AG04450 (cell line): ENCODE results near the gene MITF. TPM values are rescaled to one million over a fixed set of nuclear protein-coding genes. Genes with fewer than 3 reads are reported as not detected.

Experiments
- CTCF ChIA-PET: fragments of 300-600, 350-600 bp; formaldehyde crosslinking; extraction: SDS; loops from one replicate; lab custom pipeline; 2022; ENCODE audit warnings: antibody characterized with exemption, inconsistent platforms; lab: Charles Lee
- POLR2A ChIA-PET: fragments of 350-600 bp; formaldehyde crosslinking; extraction: SDS; loops from one replicate; lab custom pipeline; 2021; ENCODE audit warnings: antibody characterized with exemption, inconsistent platforms; lab: Yijun Ruan, JAX
- DNase-seq: peaks from one replicate; pipeline ENCODE4 v3.0.0-alpha.2; 2011; ENCODE audit warnings: low read depth, low spot score
- H3K27ac ChIP-seq: one replicate; pipeline ENCODE4 v1.5.1; 2012; ENCODE audit warnings: low read depth, low read length, control low read depth
- H3K27me3 ChIP-seq: one replicate; pipeline ENCODE4 v1.6.0; 2012; ENCODE audit warnings: low read length; ENCODE audit not compliant: control insufficient read depth, insufficient read depth
- H3K4me3 ChIP-seq: 2 replicates; pipeline ENCODE4 v1.5.1; 2011; ENCODE audit warnings: mild to moderate bottlenecking, low read depth, low read length, control low read depth
- H3K9me3 ChIP-seq: 2 replicates; pipeline ENCODE4 v1.5.1; 2012; ENCODE audit warnings: low read length; ENCODE audit not compliant: control insufficient read depth, insufficient read depth
- CTCF ChIP-seq: IDR thresholded peaks from 2 replicates; pipeline ENCODE4 v1.5.1; 2011; ENCODE audit warnings: low read depth, low read length, control low read depth, inconsistent platforms
- polyA plus RNA-seq: library from polyadenylated mRNA; depleted of rRNA; stranded (reverse); fragments of >200 nt; gene quantifications from 2 replicates; pipeline ENCODE4 v1.2.3, GENCODE V29; 2011

Gene MITF
- polyA plus RNA-seq, 1 experiment, result 32.2 TPM

DNA sequence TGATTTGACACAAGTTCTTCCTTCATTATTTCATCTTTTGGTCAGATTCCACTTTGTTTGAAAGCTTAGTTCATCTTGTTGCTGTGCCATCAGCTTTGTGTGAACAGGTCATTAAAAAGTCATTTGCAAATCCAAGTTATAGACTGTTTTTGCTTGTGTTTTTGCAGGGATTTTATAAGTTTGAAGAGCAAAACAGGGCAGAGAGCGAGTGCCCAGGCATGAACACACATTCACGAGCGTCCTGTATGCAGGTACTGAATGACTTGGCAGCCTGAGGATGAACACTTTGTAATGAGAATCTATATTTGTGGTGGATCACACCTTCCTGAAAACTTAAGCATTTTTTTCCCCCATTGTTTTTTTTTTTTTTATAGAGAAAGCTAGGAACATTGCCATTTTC lies 199.7 kb downstream of the MITF start:
- CTCF ChIA-PET, result interaction anchor here (0.8 to 1.6 kb wide), 3 partner anchors 147 to 778 kb away, joined by 3 to 4 read pairs (median 4); no protein-coding TSS in a partner anchor
- POLR2A ChIA-PET, result no interaction called here
- no peaks in the 10 kb centered on the region for H3K9me3 ChIP-seq
- no peak for TF ChIP-seq CTCF
- DNase-seq, result no peak
- no peak overlapping the region for H3K27ac ChIP-seq
- H3K27me3 ChIP-seq, result no peaks in the 10 kb centered on the region
- no peak overlapping the region for H3K4me3 ChIP-seq

DNA sequence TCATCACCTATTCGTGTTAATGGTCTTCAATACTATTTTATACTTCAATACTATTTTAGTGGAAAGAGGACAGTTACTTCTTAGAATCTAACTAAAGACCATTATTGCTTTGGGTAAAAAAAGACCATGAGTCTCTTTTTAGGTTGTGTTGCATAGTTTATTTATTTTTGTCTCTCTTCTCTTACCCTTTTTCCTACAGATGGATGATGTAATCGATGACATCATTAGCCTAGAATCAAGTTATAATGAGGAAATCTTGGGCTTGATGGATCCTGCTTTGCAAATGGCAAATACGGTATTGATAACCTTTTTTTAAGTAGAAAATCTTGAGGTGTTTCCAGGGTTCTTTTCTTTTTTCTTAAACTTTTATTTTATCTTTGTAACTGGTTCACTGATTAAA lies 201.8 kb downstream of the MITF start:
- no peak for DNase-seq
- ChIA-PET CTCF (interaction anchor here (0.6 kb wide), 1 partner anchor 500 kb away, joined by 6 read pairs; no protein-coding TSS in a partner anchor), POLR2A (no interaction called here)

DNA sequence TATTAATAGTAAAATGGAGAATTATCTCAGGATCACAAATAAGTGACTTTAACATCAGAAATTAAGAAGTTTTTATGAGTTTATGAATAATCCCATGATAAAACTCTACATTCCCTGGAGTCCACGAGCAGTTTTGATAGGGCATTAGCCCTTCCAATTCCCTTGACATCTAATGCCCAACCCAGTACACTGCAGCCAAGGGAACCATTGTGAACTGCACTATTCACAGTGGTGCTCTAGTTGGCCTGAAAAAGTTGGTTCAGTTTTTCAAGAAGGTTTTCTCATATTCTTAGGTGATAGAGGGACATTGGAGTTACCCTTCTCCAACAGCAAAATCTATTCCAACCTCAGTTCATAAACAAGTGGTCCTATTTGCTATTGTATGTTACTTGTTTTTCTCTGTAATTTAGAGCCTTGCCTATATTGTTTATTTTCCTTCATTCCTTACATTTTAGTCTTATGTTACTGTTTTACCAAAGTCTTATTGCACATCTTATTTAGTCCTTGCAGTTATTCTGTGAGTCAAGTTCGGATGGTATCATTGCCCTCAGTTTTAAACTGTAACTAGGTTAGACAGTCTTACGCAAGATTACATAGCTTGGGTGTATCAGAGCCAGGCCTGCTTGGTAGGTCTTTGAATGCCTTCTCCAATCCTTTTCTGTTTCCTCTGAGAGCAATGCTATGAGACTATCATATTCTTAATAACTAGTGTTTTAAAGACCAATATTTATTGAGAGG lies 202.3 kb downstream of the MITF start:
- Histone ChIP-seq H3K4me3 (no peak overlapping the region), H3K9me3 (no peaks in the 10 kb centered on the region), H3K27me3 (no peaks in the 10 kb centered on the region), H3K27ac (peak overlapping the region; percentile 49)
- ChIA-PET POLR2A (interaction anchor here (1.0 kb wide), 1 partner anchor 75 kb away, joined by 3 read pairs; no protein-coding TSS in a partner anchor), CTCF (interaction anchor here (1.2 to 1.5 kb wide), 2 partner anchors 86 to 250 kb away, joined by 5 to 6 read pairs; no protein-coding TSS in a partner anchor)
- no peak for TF ChIP-seq CTCF
- DNase-seq, result peak; percentile 59

More for the DNA sequence above, 201.8 kb downstream of the MITF start:
- H3K4me3 ChIP-seq, result no peak overlapping the region
- TF ChIP-seq CTCF, result no peak
- no peaks in the 10 kb centered on the region for H3K9me3 ChIP-seq
- H3K27ac ChIP-seq, result no peak overlapping the region
- H3K27me3 ChIP-seq, result no peaks in the 10 kb centered on the region

GRCh38 chr3:69944931-69945493 lies 205.7 kb downstream of the MITF start:
- no peak overlapping the region for H3K27ac ChIP-seq
- H3K4me3 ChIP-seq, result no peak overlapping the region
- no peaks in the 10 kb centered on the region for H3K9me3 ChIP-seq
- POLR2A ChIA-PET, result no interaction called here
- DNase-seq, result no peak
- CTCF ChIA-PET, result interaction anchor here (1.8 to 3.6 kb wide), 2 partner anchors 153 to 254 kb away, joined by 7 to 15 read pairs; no protein-coding TSS in a partner anchor
- H3K27me3 ChIP-seq, result no peaks in the 10 kb centered on the region
- no peak for TF ChIP-seq CTCF
